ENCODE measurements around the gene SIRT6.

The SIRT6 gene

GRCh38 chr19:4184718-4185352, 2.5 kb upstream of the SIRT6 start:
- no peak for DNase-seq (ENCODE audit: low read depth, low spot score)
- Histone ChIP-seq H3K9ac (ENCODE audit: insufficient read length) (no peak overlapping the region), H3K36me3 (ENCODE audit: insufficient read depth, low read length) (peaks cover 7% of the 10 kb centered on the region; the same call in 1 of the 2 replicates), H3K27ac (no peak overlapping the region), H3K4me3 (no peak overlapping the region), H3K9me3 (ENCODE audit: low read depth, low read length) (no peaks in the 10 kb centered on the region)
- no peak for TF ChIP-seq FOXP2 (optimal IDR thresholded peaks at IDR 0.05; ENCODE audit: control extremely low read depth, extremely low read length, insufficient read depth)
- TF ChIP-seq EZH2 (IDR thresholded peaks at IDR 0.05) = no peak
- TF ChIP-seq POLR2AphosphoS5 (IDR thresholded peaks at IDR 0.05; ENCODE audit: borderline replicate concordance, low read depth, low read length) = no peak

- Histone ChIP-seq H3K27ac (no peak overlapping the region), H3K4me3 (no peak overlapping the region; the same call in 1 of the 2 replicates), H3K36me3 (ENCODE audit: insufficient read depth, low read length) (peaks cover 7% of the 10 kb centered on the region; the same call in 1 of the 2 replicates), H3K9ac (ENCODE audit: insufficient read length) (no peak overlapping the region), H3K9me3 (ENCODE audit: low read depth, low read length) (no peaks in the 10 kb centered on the region)
- DNase-seq (ENCODE audit: low read depth, low spot score) = no peak
- TF ChIP-seq POLR2AphosphoS5 (IDR thresholded peaks at IDR 0.05; ENCODE audit: borderline replicate concordance, low read depth, low read length) (no peak), FOXP2 (optimal IDR thresholded peaks at IDR 0.05; ENCODE audit: control extremely low read depth, extremely low read length, insufficient read depth) (no peak), EZH2 (IDR thresholded peaks at IDR 0.05) (no peak)
Measured at GRCh38 chr19:4183967-4184717, 1.8 kb upstream of the SIRT6 start.

- peaks cover 7% of the 10 kb centered on the region; the same call in 1 of the 2 replicates for H3K36me3 ChIP-seq (ENCODE audit: insufficient read depth, low read length)
- H3K9ac ChIP-seq (ENCODE audit: insufficient read length) = no peak overlapping the region
- H3K9me3 ChIP-seq (ENCODE audit: low read depth, low read length) = no peaks in the 10 kb centered on the region
- no peak for TF ChIP-seq POLR2AphosphoS5 (IDR thresholded peaks at IDR 0.05; ENCODE audit: borderline replicate concordance, low read depth, low read length)
- no peak for TF ChIP-seq EZH2 (IDR thresholded peaks at IDR 0.05)
- no peak for TF ChIP-seq FOXP2 (optimal IDR thresholded peaks at IDR 0.05; ENCODE audit: control extremely low read depth, extremely low read length, insufficient read depth)
- H3K4me3 ChIP-seq = peak overlapping the region; percentile 82
- H3K27ac ChIP-seq = no peak overlapping the region
- DNase-seq (ENCODE audit: low read depth, low spot score) = no peak
Measured at GRCh38 chr19:4181053-4181508, 1.3 kb downstream of the SIRT6 start.

- Histone ChIP-seq H3K9me3 (ENCODE audit: low read depth, low read length) (no peaks in the 10 kb centered on the region), H3K9ac (ENCODE audit: insufficient read length) (no peak overlapping the region), H3K36me3 (ENCODE audit: insufficient read depth, low read length) (peaks cover 7% of the 10 kb centered on the region; the same call in 1 of the 2 replicates), H3K4me3 (no peak overlapping the region), H3K27ac (no peak overlapping the region)
- DNase-seq (ENCODE audit: low read depth, low spot score) = no peak
- TF ChIP-seq FOXP2 (optimal IDR thresholded peaks at IDR 0.05; ENCODE audit: control extremely low read depth, extremely low read length, insufficient read depth) = no peak
- TF ChIP-seq EZH2 (IDR thresholded peaks at IDR 0.05) = no peak
- no peak for TF ChIP-seq POLR2AphosphoS5 (IDR thresholded peaks at IDR 0.05; ENCODE audit: borderline replicate concordance, low read depth, low read length)
Measured at GRCh38 chr19:4178990-4179389, 3.4 kb downstream of the SIRT6 start.

GRCh38 chr19:4177146-4177545, 5.2 kb downstream of the SIRT6 start:
- Histone ChIP-seq H3K4me3 (no peak overlapping the region), H3K9me3 (ENCODE audit: low read depth, low read length) (no peaks in the 10 kb centered on the region), H3K36me3 (ENCODE audit: insufficient read depth, low read length) (peaks cover 7% of the 10 kb centered on the region; the same call in 1 of the 2 replicates), H3K9ac (ENCODE audit: insufficient read length) (no peak overlapping the region), H3K27ac (no peak overlapping the region)
- TF ChIP-seq POLR2AphosphoS5 (IDR thresholded peaks at IDR 0.05; ENCODE audit: borderline replicate concordance, low read depth, low read length) (no peak), FOXP2 (optimal IDR thresholded peaks at IDR 0.05; ENCODE audit: control extremely low read depth, extremely low read length, insufficient read depth) (no peak), EZH2 (IDR thresholded peaks at IDR 0.05) (no peak)
- no peak for DNase-seq (ENCODE audit: low read depth, low spot score)

- Histone ChIP-seq H3K27ac (no peak overlapping the region), H3K36me3 (ENCODE audit: insufficient read depth, low read length) (peaks cover 4% of the 10 kb centered on the region; the same call in 1 of the 2 replicates), H3K9me3 (ENCODE audit: low read depth, low read length) (no peaks in the 10 kb centered on the region), H3K4me3 (no peak overlapping the region), H3K9ac (ENCODE audit: insufficient read length) (no peak overlapping the region)
- no peak for DNase-seq (ENCODE audit: low read depth, low spot score)
- no peak for TF ChIP-seq POLR2AphosphoS5 (IDR thresholded peaks at IDR 0.05; ENCODE audit: borderline replicate concordance, low read depth, low read length)
- no peak for TF ChIP-seq FOXP2 (optimal IDR thresholded peaks at IDR 0.05; ENCODE audit: control extremely low read depth, extremely low read length, insufficient read depth)
- TF ChIP-seq EZH2 (IDR thresholded peaks at IDR 0.05) = no peak
Measured at GRCh38 chr19:4175669-4175931, 6.8 kb downstream of the SIRT6 start.

GRCh38 chr19:4174895-4175668, 7.3 kb downstream of the SIRT6 start:
- Histone ChIP-seq H3K4me3 (no peak overlapping the region), H3K9ac (ENCODE audit: insufficient read length) (no peak overlapping the region), H3K27ac (no peak overlapping the region), H3K9me3 (ENCODE audit: low read depth, low read length) (no peaks in the 10 kb centered on the region), H3K36me3 (ENCODE audit: insufficient read depth, low read length) (no peaks in the 10 kb centered on the region; the same call in 1 of the 2 replicates)
- DNase-seq (ENCODE audit: low read depth, low spot score) = no peak
- TF ChIP-seq POLR2AphosphoS5 (IDR thresholded peaks at IDR 0.05; ENCODE audit: borderline replicate concordance, low read depth, low read length) = no peak; the same call in 1 of the 2 replicates
- no peak for TF ChIP-seq FOXP2 (optimal IDR thresholded peaks at IDR 0.05; ENCODE audit: control extremely low read depth, extremely low read length, insufficient read depth)
- no peak for TF ChIP-seq EZH2 (IDR thresholded peaks at IDR 0.05)
